Small intestine (tissue), 7 donors: Measurements from ENCODE around the gene FAM83B. TPM values are rescaled to one million over a fixed set of nuclear protein-coding genes. Genes with fewer than 3 reads are reported as not detected.
A peak's percentile ranks its signal among the peaks of the same experiment; 100 is the strongest.

ENCODE experiments used
- DNase-seq, 2 donors: peaks; one replicate each; pipeline versions ENCODE4 v3.0.0 to v3.0.0-alpha.2; 2013
- FAIRE-seq: peaks from 2 replicates; lab custom pipeline; 2012; peaks lifted over from hg19 to GRCh38; lab: Jason Lieb, UNC
- H3K27ac ChIP-seq, 3 donors: one replicate each; pipeline ENCODE4 v1.5.1; 2013; ENCODE audit warnings: low read length in 2 of 3, mild to moderate bottlenecking in 2 of 3, control low read depth in 1 of 3, inconsistent platforms in 1 of 3, low read depth in 1 of 3, moderate library complexity in 1 of 3
- H3K27me3 ChIP-seq, 3 donors: one replicate each; pipeline ENCODE4 v1.6.1; 2013; ENCODE audit warnings: low read length in 3 of 3, inconsistent platforms in 1 of 3; ENCODE audit not compliant: control insufficient read depth in 3 of 3, insufficient read depth in 3 of 3
- H3K36me3 ChIP-seq, 3 donors: one replicate each; pipeline ENCODE4 v1.6.1; 2013; ENCODE audit warnings: low read length in 3 of 3, inconsistent platforms in 1 of 3, low read depth in 1 of 3, mild to moderate bottlenecking in 1 of 3, moderate library complexity in 1 of 3; ENCODE audit not compliant: control insufficient read depth in 3 of 3, insufficient read depth in 2 of 3
- H3K4me1 ChIP-seq, 3 donors: one replicate each; pipeline ENCODE4 v1.6.1; 2013; ENCODE audit warnings: low read length in 2 of 3, inconsistent platforms in 1 of 3, low read depth in 1 of 3, mild to moderate bottlenecking in 1 of 3, moderate library complexity in 1 of 3; ENCODE audit not compliant: control insufficient read depth in 3 of 3, insufficient read depth in 2 of 3
- H3K4me3 ChIP-seq, 3 donors: one replicate each; pipeline ENCODE4 v1.5.1; 2013; ENCODE audit warnings: low read length in 3 of 3, control low read depth in 1 of 3, inconsistent platforms in 1 of 3, low read depth in 1 of 3, mild to moderate bottlenecking in 1 of 3, moderate library complexity in 1 of 3
- H3K9me3 ChIP-seq, 2 donors: one replicate each; pipeline ENCODE4 v1.6.1; 2013; ENCODE audit warnings: low read depth in 1 of 2, low read length in 1 of 2; ENCODE audit not compliant: control insufficient read depth in 2 of 2, insufficient read depth in 1 of 2
- WGBS, 3 donors: extraction: QIAGEN DNeasy Blood & Tissue Kit; methylation state at CpG; one replicate each; pipeline ENCODE4 v1.1.7; 2013; 5-methylcytosine and 5-hydroxymethylcytosine counted together
- polyA plus RNA-seq, 4 donors: library from polyadenylated mRNA; stranded (reverse) in 3 of 4; unstranded in 1 of 4; fragments of 200-250 nt in 3 of 4; fragments of 120-200 nt in 1 of 4; gene quantifications; one replicate each; pipeline versions ENCODE4 v1.2.1 to v1.2.3, GENCODE V29; 2013
- donor health status: healthy with polysubstance abuse.
- donor health status: control.
- donor health status: control.
- donor health status: Bipolar disorder and iron deficiency.
- donor health status: healthy.

Gene FAM83B
- polyA plus RNA-seq, 4 donors, result 4.6 to 14.7 (median 5.7) TPM

DNA sequence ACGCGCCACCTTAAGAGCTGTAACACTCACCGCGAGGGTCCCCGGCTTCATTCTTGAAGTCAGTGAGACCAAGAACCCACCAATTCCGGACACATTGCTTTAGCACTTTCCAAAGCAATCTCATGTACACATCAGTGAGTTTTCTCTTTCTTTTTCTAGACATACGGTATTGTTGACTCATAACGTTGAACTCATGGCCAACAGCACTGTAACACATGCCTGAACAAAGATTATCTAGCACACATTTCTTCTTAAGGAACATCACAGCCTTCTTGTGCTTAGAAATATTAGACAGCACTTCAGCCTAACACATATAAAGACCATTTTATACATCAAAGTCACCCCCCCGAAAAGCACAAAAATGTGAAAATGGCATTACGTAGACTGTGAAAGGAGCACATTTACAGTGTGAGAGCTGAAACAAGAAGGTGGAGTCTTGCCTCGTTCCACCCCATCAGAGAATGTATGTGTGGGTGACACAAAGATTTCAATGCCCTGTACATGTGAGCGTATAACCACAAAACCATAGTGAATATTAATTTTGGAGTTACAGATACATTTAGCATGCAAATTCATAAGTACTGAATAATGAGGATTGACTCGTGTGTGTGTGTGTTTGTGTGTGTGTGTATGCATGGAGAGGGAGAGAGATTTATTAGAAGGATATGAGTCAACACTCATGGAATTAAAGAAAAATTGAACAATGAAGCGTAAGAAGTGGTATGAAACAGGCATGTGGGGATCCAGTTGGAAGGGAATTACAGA, 134.1 kb downstream of the FAM83B start:
- no peaks in the 10 kb centered on the region for H3K27me3 ChIP-seq
- WGBS, 3 donors, result 90 to 96% (median 93%) methylated on average over 14 of the region's 14 CpGs
- H3K9me3 ChIP-seq, result no peaks in the 10 kb centered on the region
- no peak overlapping the region for H3K27ac ChIP-seq
- FAIRE-seq (no peak), DNase-seq (no peak)
- H3K36me3 ChIP-seq, result no peaks in the 10 kb centered on the region
- H3K4me1 ChIP-seq, result no peaks in the 10 kb centered on the region
- H3K4me3 ChIP-seq, result no peak overlapping the region

DNA sequence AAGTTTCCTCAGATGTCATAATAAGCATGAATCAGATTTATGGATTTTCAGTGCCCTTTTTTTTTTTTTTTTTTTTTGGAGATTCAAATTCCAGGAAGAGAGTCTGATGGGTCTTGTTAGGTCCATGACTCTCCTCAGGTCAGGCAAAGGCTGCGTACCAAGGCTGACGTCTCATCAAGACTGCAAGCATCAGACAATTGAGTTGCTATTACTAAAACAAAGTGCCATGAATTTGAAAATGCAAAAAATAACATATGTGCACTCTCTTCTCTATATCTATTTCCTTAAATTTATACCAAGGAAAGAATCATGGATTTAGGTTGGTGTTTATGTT, 134.7 kb downstream of the FAM83B start:
- WGBS, 3 donors, result 86 to 93% (median 88%) methylated on average over 2 of the region's 2 CpGs
- H3K27ac ChIP-seq, result no peak overlapping the region
- no peaks in the 10 kb centered on the region for H3K9me3 ChIP-seq
- H3K36me3 ChIP-seq, result no peaks in the 10 kb centered on the region
- DNase-seq, result no peak
- no peaks in the 10 kb centered on the region for H3K4me1 ChIP-seq
- H3K4me3 ChIP-seq, result no peak overlapping the region
- no peak for FAIRE-seq
- no peaks in the 10 kb centered on the region for H3K27me3 ChIP-seq

DNA sequence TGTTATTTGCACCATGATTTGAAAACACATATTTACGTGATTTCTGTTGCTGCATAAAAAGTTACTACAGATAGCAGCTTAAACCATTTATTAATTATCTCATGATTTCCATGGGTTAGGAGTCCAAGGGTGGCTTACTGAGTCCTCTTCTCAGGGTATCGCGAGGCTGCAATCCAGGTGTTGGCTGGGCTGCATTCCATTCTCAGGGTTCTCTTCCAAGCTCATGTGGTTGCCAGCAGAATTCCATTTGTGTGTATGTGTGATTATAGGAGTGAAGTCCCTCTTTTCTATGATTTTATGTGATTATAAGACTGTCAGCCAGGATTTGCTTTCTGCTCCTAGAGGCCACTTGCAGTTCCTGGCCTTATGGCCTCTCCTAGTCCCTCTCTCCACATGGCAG, 135.1 kb downstream of the FAM83B start:
- Histone ChIP-seq H3K27ac (no peak overlapping the region), H3K9me3 (no peaks in the 10 kb centered on the region), H3K4me3 (no peak overlapping the region), H3K36me3 (no peaks in the 10 kb centered on the region), H3K27me3 (no peaks in the 10 kb centered on the region), H3K4me1 (no peaks in the 10 kb centered on the region)
- FAIRE-seq (no peak), DNase-seq (no peak)
- WGBS, 3 donors, result 53 to 74% (median 71%) methylated on average over 3 of the region's 3 CpGs

DNA sequence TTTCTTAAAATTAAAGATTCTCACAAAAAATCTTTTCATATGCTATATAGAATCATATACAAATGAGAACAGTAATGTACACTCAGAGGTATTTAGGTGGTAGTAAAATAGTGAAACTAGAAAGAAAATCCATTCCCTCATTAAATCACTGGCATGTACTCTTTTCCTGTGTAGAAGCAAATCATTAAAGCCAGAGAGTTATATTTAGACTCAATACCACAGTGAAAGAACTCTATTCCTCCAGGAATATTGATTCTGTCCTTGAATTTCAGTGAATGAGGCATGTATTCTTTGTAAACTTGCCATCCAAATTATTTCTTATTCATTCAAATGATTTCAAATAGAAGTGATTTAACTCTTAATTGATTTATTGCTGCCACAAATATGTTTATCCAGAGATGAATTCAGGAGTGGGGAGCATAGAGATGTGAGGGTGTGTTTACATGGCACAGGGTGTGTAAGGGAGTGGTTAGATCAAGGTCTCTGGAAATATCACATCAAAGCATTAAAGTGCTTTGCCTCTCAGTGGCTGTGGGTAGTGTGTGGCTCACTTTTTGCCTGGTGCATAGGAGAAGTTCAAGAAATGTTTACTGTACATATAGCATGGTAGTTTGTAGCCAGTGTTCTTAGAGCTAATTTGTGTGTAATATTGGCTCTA, 141.2 kb downstream of the FAM83B start:
- peaks cover 0 to 10% of the 10 kb centered on the region in 2 donors for H3K9me3 ChIP-seq
- H3K27ac ChIP-seq, result no peak overlapping the region
- no peaks in the 10 kb centered on the region for H3K27me3 ChIP-seq
- DNase-seq (peak; percentile 13 to 89), FAIRE-seq (peak; percentile 26)
- no peak overlapping the region for H3K4me3 ChIP-seq
- peaks cover 0 to 3% (median 0%) of the 10 kb centered on the region in 3 donors for H3K36me3 ChIP-seq
- peaks cover 0 to 4% (median 0%) of the 10 kb centered on the region in 3 donors for H3K4me1 ChIP-seq

DNA sequence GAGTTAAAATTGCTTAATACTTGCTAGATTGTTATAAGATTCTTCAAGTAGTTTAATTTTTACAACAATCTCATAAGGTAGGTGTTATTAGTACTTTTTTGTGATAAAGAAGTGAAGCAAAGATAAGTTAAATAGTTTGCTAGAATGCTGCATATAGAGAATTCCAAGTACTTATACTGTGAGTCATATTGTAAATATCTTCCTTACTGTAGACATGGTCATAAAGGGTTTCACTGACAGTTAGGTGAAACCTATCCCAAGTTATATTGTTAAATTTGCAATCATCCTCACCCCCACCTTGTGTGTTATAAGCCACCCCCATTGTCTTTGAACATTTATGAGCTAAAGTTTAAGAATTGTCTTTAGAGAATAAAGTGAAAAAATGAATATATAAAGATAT, 142.0 kb downstream of the FAM83B start:
- FAIRE-seq, result no peak
- DNase-seq, result peak in 1 of 2 donors; percentile 6
- no peak overlapping the region for H3K27ac ChIP-seq

DNA sequence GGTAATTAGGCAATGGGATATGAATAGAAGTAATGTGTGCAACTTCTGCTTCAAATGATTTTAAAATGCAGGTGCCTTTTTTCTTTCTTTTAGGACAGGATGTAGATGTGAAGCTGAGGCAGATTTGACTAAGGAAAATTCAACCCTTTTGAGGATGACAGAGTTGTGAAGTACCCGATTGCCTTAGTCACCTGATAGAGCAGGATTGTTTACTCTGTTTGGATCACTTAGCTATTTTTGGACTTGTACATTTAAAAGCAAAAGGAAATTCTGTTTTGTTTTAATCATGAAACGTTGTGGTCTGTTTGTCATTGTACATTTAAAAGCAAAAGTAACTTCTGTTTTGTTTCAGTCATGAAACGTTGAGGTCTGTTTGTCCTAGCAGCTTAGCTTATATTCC, 143.4 kb downstream of the FAM83B start:
- Histone ChIP-seq H3K4me1 (peaks cover 0 to 4% (median 0%) of the 10 kb centered on the region in 3 donors), H3K27me3 (no peaks in the 10 kb centered on the region), H3K27ac (no peak overlapping the region), H3K4me3 (no peak overlapping the region), H3K9me3 (peaks cover 0 to 15% of the 10 kb centered on the region in 2 donors), H3K36me3 (peaks cover 0 to 3% (median 0%) of the 10 kb centered on the region in 3 donors)
- DNase-seq, result no peak
- 31 to 41% (median 32%) methylated on average over 3 of the region's 3 CpGs for WGBS, 3 donors
- no peak for FAIRE-seq

More for the DNA sequence above, 142.0 kb downstream of the FAM83B start:
- peaks cover 0 to 4% (median 0%) of the 10 kb centered on the region in 3 donors for H3K4me1 ChIP-seq
- no peak overlapping the region for H3K4me3 ChIP-seq
- H3K27me3 ChIP-seq, result no peaks in the 10 kb centered on the region
- H3K9me3 ChIP-seq, result peaks cover 0 to 13% of the 10 kb centered on the region in 2 donors
- H3K36me3 ChIP-seq, result peaks cover 0 to 3% (median 0%) of the 10 kb centered on the region in 3 donors
